ENCODE data around the gene TBX18.

Gene TBX18

DNA sequence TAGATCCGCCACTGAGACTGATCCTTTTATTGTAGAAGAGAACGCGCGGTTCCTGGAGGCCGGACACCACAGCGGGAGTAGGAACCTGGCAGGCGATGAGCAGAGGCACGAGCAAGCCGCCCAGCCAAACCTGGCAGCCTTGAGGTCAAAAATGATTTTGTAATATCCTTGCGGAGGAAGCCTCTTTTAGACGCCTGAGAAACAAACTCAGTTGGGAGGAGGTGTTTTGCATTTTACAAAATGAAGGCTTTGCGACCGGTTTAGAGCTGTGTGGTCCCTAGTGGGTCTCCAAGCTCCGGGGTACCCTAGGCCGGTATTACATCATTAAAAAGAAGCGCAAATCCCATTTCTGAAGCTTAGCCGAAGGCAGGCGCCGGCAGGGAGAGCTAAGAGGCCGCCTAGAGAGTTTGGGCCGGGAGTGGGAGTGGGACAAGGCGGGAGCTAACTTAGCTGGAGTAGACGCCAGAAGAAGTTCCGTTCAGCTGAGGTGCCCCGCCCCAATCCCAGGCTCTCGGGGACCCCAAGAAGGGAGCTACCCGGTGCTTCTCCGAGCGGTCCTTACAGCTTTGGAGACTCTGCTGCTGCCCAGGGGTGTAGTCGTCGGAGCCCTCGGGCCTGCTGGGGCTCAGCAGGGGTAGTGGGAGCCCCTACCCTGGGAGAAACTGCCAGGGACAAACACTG lies 1.9 kb upstream of the TBX18 start:
- Histone ChIP-seq H3K27me3 (ENCODE audit: insufficient read depth, low read length) (peaks cover under 1% of the 10 kb centered on the region; the same call in 1 of the 2 replicates), H2AFZ (ENCODE audit: low read length, unreplicated experiment) (no peak overlapping the region), H3K27ac (ENCODE audit: low read depth, low read length) (no peak overlapping the region), H3K79me2 (ENCODE audit: control insufficient read depth, insufficient read depth, low read length, unreplicated experiment) (peaks cover 17% of the 10 kb centered on the region), H3K4me3 (ENCODE audit: low read depth, low read length) (no peak overlapping the region), H3K4me1 (ENCODE audit: control insufficient read depth, insufficient read depth, low read length, unreplicated experiment) (peaks cover 4% of the 10 kb centered on the region), H3K36me3 (ENCODE audit: insufficient read depth, low read length) (no peaks in the 10 kb centered on the region)

- H2AFZ ChIP-seq (ENCODE audit: low read length, unreplicated experiment) = peak overlapping the region; percentile 75
- H3K4me1 ChIP-seq (ENCODE audit: control insufficient read depth, insufficient read depth, low read length, unreplicated experiment) = peaks cover 4% of the 10 kb centered on the region
- H3K27me3 ChIP-seq (ENCODE audit: insufficient read depth, low read length) = no peaks in the 10 kb centered on the region
- peak overlapping the region; percentile 92 for H3K4me3 ChIP-seq (ENCODE audit: low read depth, low read length)
- H3K79me2 ChIP-seq (ENCODE audit: control insufficient read depth, insufficient read depth, low read length, unreplicated experiment) = peaks cover 41% of the 10 kb centered on the region
- H3K27ac ChIP-seq (ENCODE audit: low read depth, low read length) = peak overlapping the region; percentile 85
- H3K36me3 ChIP-seq (ENCODE audit: insufficient read depth, low read length) = no peaks in the 10 kb centered on the region
These were observed 489 bp downstream of the TBX18 start for GRCh38 chr6:84763886-84764331.

- Histone ChIP-seq H3K36me3 (ENCODE audit: insufficient read depth, low read length) (no peaks in the 10 kb centered on the region), H3K4me3 (ENCODE audit: low read depth, low read length) (peak overlapping the region; percentile 92), H2AFZ (ENCODE audit: low read length, unreplicated experiment) (peak overlapping the region; percentile 75), H3K79me2 (ENCODE audit: control insufficient read depth, insufficient read depth, low read length, unreplicated experiment) (peaks cover 47% of the 10 kb centered on the region), H3K27me3 (ENCODE audit: insufficient read depth, low read length) (no peaks in the 10 kb centered on the region), H3K27ac (ENCODE audit: low read depth, low read length) (peak overlapping the region; percentile 85), H3K4me1 (ENCODE audit: control insufficient read depth, insufficient read depth, low read length, unreplicated experiment) (peaks cover 4% of the 10 kb centered on the region)
These were observed 1.2 kb downstream of the TBX18 start for GRCh38 chr6:84763003-84763885.

- peak overlapping the region; percentile 92 for H3K4me3 ChIP-seq (ENCODE audit: low read depth, low read length)
- peaks cover 3% of the 10 kb centered on the region; the same call in 1 of the 2 replicates for H3K36me3 ChIP-seq (ENCODE audit: insufficient read depth, low read length)
- H3K27ac ChIP-seq (ENCODE audit: low read depth, low read length) = peak overlapping the region; percentile 85
- peak overlapping the region; percentile 74 for H2AFZ ChIP-seq (ENCODE audit: low read length, unreplicated experiment)
- H3K27me3 ChIP-seq (ENCODE audit: insufficient read depth, low read length) = no peaks in the 10 kb centered on the region
- peaks cover 53% of the 10 kb centered on the region for H3K79me2 ChIP-seq (ENCODE audit: control insufficient read depth, insufficient read depth, low read length, unreplicated experiment)
- H3K4me1 ChIP-seq (ENCODE audit: control insufficient read depth, insufficient read depth, low read length, unreplicated experiment) = peaks cover under 1% of the 10 kb centered on the region
These were observed 2.0 kb downstream of the TBX18 start for GRCh38 chr6:84762220-84763002.

DNA sequence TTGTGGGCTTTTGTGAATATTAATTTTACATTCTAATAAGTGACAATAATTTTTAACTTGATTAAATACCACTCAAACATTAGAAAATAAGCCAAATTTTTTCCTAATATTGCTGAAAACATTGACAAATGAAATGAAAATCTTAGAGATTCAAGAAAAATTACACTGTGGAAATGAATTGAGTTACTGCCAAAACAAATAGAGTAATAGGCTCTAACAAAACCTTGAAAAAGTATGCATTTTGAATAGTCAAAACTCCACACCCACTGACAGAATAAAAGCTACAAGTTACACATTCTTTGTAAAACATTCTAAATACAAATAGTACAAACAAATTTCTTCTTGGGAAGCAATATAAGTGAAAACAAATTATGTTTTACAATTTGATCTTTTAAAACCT lies 5.9 kb downstream of the TBX18 start:
- H3K4me1 ChIP-seq (ENCODE audit: control insufficient read depth, insufficient read depth, low read length, unreplicated experiment) = peaks cover 11% of the 10 kb centered on the region
- no peaks in the 10 kb centered on the region for H3K27me3 ChIP-seq (ENCODE audit: insufficient read depth, low read length)
- H3K36me3 ChIP-seq (ENCODE audit: insufficient read depth, low read length) = peaks cover 12% of the 10 kb centered on the region
- 0 out of 2 replicates have a peak overlapping the region, but pooled peaks have one; percentile 22 for H3K27ac ChIP-seq (ENCODE audit: low read depth, low read length)
- peaks cover 76% of the 10 kb centered on the region for H3K79me2 ChIP-seq (ENCODE audit: control insufficient read depth, insufficient read depth, low read length, unreplicated experiment)
- no peak overlapping the region for H2AFZ ChIP-seq (ENCODE audit: low read length, unreplicated experiment)
- peak overlapping the region; percentile 92 for H3K4me3 ChIP-seq (ENCODE audit: low read depth, low read length)

GRCh38 chr6:84756877-84757276 lies 7.5 kb downstream of the TBX18 start:
- no peak overlapping the region for H3K4me3 ChIP-seq (ENCODE audit: low read depth, low read length)

DNA sequence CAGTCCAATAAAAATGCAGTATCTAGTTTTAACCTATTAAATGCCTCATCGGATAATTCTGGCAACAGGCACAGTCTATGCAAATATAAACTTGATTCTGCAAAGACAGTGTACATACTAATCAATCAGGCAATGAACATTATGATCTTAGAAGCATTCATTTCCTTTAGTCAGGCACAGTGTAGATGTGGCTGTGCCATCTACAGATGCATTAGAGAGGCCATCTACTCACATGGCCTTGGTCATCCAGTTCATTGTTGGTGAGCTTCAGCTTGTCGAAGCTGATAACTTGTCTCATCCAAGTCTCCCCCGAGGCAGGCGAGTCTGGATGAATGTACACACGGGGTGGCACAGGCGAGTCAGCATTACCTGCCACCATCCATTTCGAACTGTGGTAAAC lies 7.9 kb downstream of the TBX18 start:
- Histone ChIP-seq H3K4me1 (ENCODE audit: control insufficient read depth, insufficient read depth, low read length, unreplicated experiment) (peaks cover 27% of the 10 kb centered on the region), H3K27ac (ENCODE audit: low read depth, low read length) (no peak overlapping the region), H3K4me3 (ENCODE audit: low read depth, low read length) (no peak overlapping the region), H3K79me2 (ENCODE audit: control insufficient read depth, insufficient read depth, low read length, unreplicated experiment) (peaks cover 78% of the 10 kb centered on the region), H3K36me3 (ENCODE audit: insufficient read depth, low read length) (peaks cover 25% of the 10 kb centered on the region), H3K27me3 (ENCODE audit: insufficient read depth, low read length) (no peaks in the 10 kb centered on the region), H2AFZ (ENCODE audit: low read length, unreplicated experiment) (no peak overlapping the region)

More at GRCh38 chr6:84756877-84757276, 7.5 kb downstream of the TBX18 start:
- Histone ChIP-seq H3K79me2 (ENCODE audit: control insufficient read depth, insufficient read depth, low read length, unreplicated experiment) (peaks cover 78% of the 10 kb centered on the region), H3K27ac (ENCODE audit: low read depth, low read length) (no peak overlapping the region), H2AFZ (ENCODE audit: low read length, unreplicated experiment) (no peak overlapping the region), H3K36me3 (ENCODE audit: insufficient read depth, low read length) (peaks cover 21% of the 10 kb centered on the region), H3K27me3 (ENCODE audit: insufficient read depth, low read length) (no peaks in the 10 kb centered on the region), H3K4me1 (ENCODE audit: control insufficient read depth, insufficient read depth, low read length, unreplicated experiment) (peaks cover 26% of the 10 kb centered on the region)

GRCh38 chr6:84753173-84753572 lies 11.2 kb downstream of the TBX18 start:
- peaks cover 32% of the 10 kb centered on the region for H3K4me1 ChIP-seq (ENCODE audit: control insufficient read depth, insufficient read depth, low read length, unreplicated experiment)
- H3K4me3 ChIP-seq (ENCODE audit: low read depth, low read length) = no peak overlapping the region
- H3K27me3 ChIP-seq (ENCODE audit: insufficient read depth, low read length) = no peaks in the 10 kb centered on the region
- peaks cover 58% of the 10 kb centered on the region for H3K79me2 ChIP-seq (ENCODE audit: control insufficient read depth, insufficient read depth, low read length, unreplicated experiment)
- H3K36me3 ChIP-seq (ENCODE audit: insufficient read depth, low read length) = peaks cover 37% of the 10 kb centered on the region
- H2AFZ ChIP-seq (ENCODE audit: low read length, unreplicated experiment) = no peak overlapping the region
- no peak overlapping the region for H3K27ac ChIP-seq (ENCODE audit: low read depth, low read length)

- no peak overlapping the region for H2AFZ ChIP-seq (ENCODE audit: low read length, unreplicated experiment)
- peaks cover 32% of the 10 kb centered on the region for H3K4me1 ChIP-seq (ENCODE audit: control insufficient read depth, insufficient read depth, low read length, unreplicated experiment)
- H3K36me3 ChIP-seq (ENCODE audit: insufficient read depth, low read length) = peaks cover 40% of the 10 kb centered on the region
- H3K4me3 ChIP-seq (ENCODE audit: low read depth, low read length) = no peak overlapping the region; the same call in 1 of the 2 replicates
- peaks cover 56% of the 10 kb centered on the region for H3K79me2 ChIP-seq (ENCODE audit: control insufficient read depth, insufficient read depth, low read length, unreplicated experiment)
- H3K27me3 ChIP-seq (ENCODE audit: insufficient read depth, low read length) = no peaks in the 10 kb centered on the region
- peak overlapping the region; percentile 29; the same call in 1 of the 2 replicates for H3K27ac ChIP-seq (ENCODE audit: low read depth, low read length)
These were observed 12.1 kb downstream of the TBX18 start for GRCh38 chr6:84752118-84752850.

- peaks cover 36% of the 10 kb centered on the region for H3K79me2 ChIP-seq (ENCODE audit: control insufficient read depth, insufficient read depth, low read length, unreplicated experiment)
These were observed 15.2 kb downstream of the TBX18 start for GRCh38 chr6:84749181-84749580.

More at GRCh38 chr6:84749181-84749580, 15.2 kb downstream of the TBX18 start:
- Histone ChIP-seq H3K4me3 (ENCODE audit: low read depth, low read length) (no peak overlapping the region), H3K36me3 (ENCODE audit: insufficient read depth, low read length) (peaks cover 42% of the 10 kb centered on the region), H2AFZ (ENCODE audit: low read length, unreplicated experiment) (no peak overlapping the region), H3K4me1 (ENCODE audit: control insufficient read depth, insufficient read depth, low read length, unreplicated experiment) (peaks cover 30% of the 10 kb centered on the region), H3K27me3 (ENCODE audit: insufficient read depth, low read length) (no peaks in the 10 kb centered on the region), H3K27ac (ENCODE audit: low read depth, low read length) (no peak overlapping the region)
